ENCODE results near the gene NEMF.
"Not testable (repeated sequence)": the region's sequence is repeated elsewhere in the genome, so short reads cannot be mapped to it uniquely, and the experiment has no call there.

NEMF gene

GRCh38 chr14:49852301-49853157 is at the start of gene NEMF:
Gene NEMF (minus strand): TSS chr14:49852788. CDS start chr14:49852753, 35 bp downstream.
- peak; percentile 93 for DNase-seq

- no peak for DNase-seq
Observed at GRCh38 chr14:49900973-49901372, 48.4 kb upstream of the NEMF start.

- no peak for DNase-seq
Observed at GRCh38 chr14:49898485-49898884, 45.9 kb upstream of the NEMF start.

GRCh38 chr14:49897965-49898364 is 45.4 kb upstream of the NEMF start:
- no peak for DNase-seq

GRCh38 chr14:49897414-49897813 is 44.8 kb upstream of the NEMF start:
- no peak for DNase-seq

- DNase-seq: no peak
Observed at GRCh38 chr14:49896966-49897365, 44.4 kb upstream of the NEMF start.

GRCh38 chr14:49896272-49896671 is 43.7 kb upstream of the NEMF start:
- not testable (repeated sequence) for DNase-seq

GRCh38 chr14:49895480-49895879 is 42.9 kb upstream of the NEMF start:
- DNase-seq: no peak

- DNase-seq: not testable (repeated sequence)
Observed at GRCh38 chr14:49894214-49895107, 41.9 kb upstream of the NEMF start.

GRCh38 chr14:49893309-49894213 is 41.0 kb upstream of the NEMF start:
- DNase-seq: peak; percentile 41

GRCh38 chr14:49892636-49893308 is 40.2 kb upstream of the NEMF start, which contains the start of gene ARF6:
Gene ARF6 (plus strand): TSS chr14:49893082. CDS start chr14:49893737, 655 bp downstream.
- DNase-seq: peak; percentile 99

GRCh38 chr14:49892301-49892635 is 39.7 kb upstream of the NEMF start:
- no peak for DNase-seq

- no peak for DNase-seq
Observed at GRCh38 chr14:49888293-49888692, 35.7 kb upstream of the NEMF start.

- DNase-seq: no peak
Observed at GRCh38 chr14:49886523-49886922, 33.9 kb upstream of the NEMF start.

- DNase-seq: no peak
Observed at GRCh38 chr14:49882826-49883694, 30.5 kb upstream of the NEMF start.

GRCh38 chr14:49881350-49882001 is 28.9 kb upstream of the NEMF start:
- no peak for DNase-seq

- DNase-seq: no peak
Observed at GRCh38 chr14:49880267-49881064, 27.9 kb upstream of the NEMF start.

GRCh38 chr14:49879646-49880204 is 27.1 kb upstream of the NEMF start:
- DNase-seq: no peak

- no peak for DNase-seq
Observed at GRCh38 chr14:49876563-49877127, 24.1 kb upstream of the NEMF start.
